Non-pigmented ciliary epithelial cell (primary cell): ENCODE measurements around the gene ALKBH3.

Experiments used
- DNase-seq: peaks from one replicate; pipeline ENCODE4 v3.0.0-alpha.2; 2010; ENCODE audit warnings: low read depth

ALKBH3 gene

GRCh38 chr11:43962383-43963278 is 82.0 kb downstream of the ALKBH3 start:
- DNase-seq, result no peak

- no peak for DNase-seq
Observed at GRCh38 chr11:43963279-43963620, 82.6 kb downstream of the ALKBH3 start.

- no peak for DNase-seq
Observed at GRCh38 chr11:43967661-43968060, 87.0 kb downstream of the ALKBH3 start.

DNA sequence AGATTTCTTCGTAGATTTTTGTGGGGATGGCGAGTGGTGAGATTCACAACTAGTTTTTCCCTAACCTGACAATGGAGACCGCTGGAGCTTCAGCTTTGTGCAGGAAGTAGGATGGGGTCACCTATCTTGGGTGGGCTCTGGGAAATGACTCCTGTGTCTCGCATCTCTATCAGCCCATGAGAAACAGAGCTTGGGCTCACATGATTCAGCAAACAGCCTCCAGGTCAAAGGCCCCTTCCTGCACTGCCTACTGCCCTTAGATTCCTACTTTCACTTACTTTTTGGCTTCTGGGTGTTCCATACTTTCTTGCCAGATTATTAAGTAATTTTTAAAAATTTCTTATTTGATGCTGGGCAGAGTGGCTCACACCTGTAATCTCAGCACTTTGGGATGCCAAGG is 88.1 kb downstream of the ALKBH3 start:
- no peak for DNase-seq

DNA sequence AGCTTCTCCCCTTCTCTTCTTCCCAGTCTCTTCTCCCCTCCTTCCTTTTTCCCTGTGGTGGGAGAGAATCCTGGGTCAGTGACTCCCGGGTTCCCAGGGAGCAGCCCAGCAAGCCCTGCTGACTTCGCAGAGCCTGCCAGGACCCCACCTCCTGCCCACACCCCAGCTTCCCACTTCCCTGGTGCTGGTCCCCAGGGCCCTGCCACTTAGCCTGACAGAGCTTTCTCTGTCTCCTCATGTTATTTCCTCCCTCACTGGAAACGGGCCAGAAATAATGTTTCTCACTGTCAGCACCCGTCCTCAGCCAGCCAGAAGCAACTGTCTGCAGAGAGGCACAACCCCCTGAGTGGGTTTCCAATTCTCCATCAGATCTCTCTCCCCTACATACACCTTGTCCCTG is 88.9 kb downstream of the ALKBH3 start:
- no peak for DNase-seq
